Glutamatergic neuron (in vitro differentiated cells): ENCODE data around the gene C6orf136. TPM values are rescaled to one million over a fixed set of nuclear protein-coding genes. Genes with fewer than 3 reads are reported as not detected.

Experiments
- DNase-seq: peaks from one replicate; pipeline ENCODE4 v3.0.0; 2022
- H3K27ac Mint-ChIP-seq: one replicate; pipeline ENCODE4 v1.8.0; 2020; ENCODE audit warnings: mild to moderate bottlenecking, mixed read lengths, inconsistent platforms; ENCODE audit not compliant: unreplicated experiment
- H3K27me3 Mint-ChIP-seq: one replicate; pipeline ENCODE4 v1.8.0; 2020; ENCODE audit warnings: mild to moderate bottlenecking, moderate library complexity, mixed read lengths, inconsistent platforms; ENCODE audit not compliant: unreplicated experiment
- H3K36me3 Mint-ChIP-seq: one replicate; pipeline ENCODE4 v1.8.0; 2020; ENCODE audit warnings: mild to moderate bottlenecking, mixed read lengths, inconsistent platforms; ENCODE audit not compliant: unreplicated experiment
- H3K4me1 Mint-ChIP-seq: one replicate; pipeline ENCODE4 v1.8.0; 2020; ENCODE audit warnings: mild to moderate bottlenecking, low read depth, mixed read lengths, inconsistent platforms; ENCODE audit not compliant: unreplicated experiment
- H3K4me3 Mint-ChIP-seq: one replicate; pipeline ENCODE4 v1.8.0; 2020; ENCODE audit warnings: mild to moderate bottlenecking, mixed read lengths, inconsistent platforms; ENCODE audit not compliant: unreplicated experiment
- H3K9me3 Mint-ChIP-seq: one replicate; pipeline ENCODE4 v1.8.0; 2020; ENCODE audit warnings: mild to moderate bottlenecking, moderate library complexity, mixed read lengths, inconsistent platforms; ENCODE audit not compliant: unreplicated experiment
- CTCF ChIP-seq: fragments of 200-600 bp; sonication (generic); IDR thresholded peaks from one replicate; pipeline ENCODE4 v1.5.0; 2021; ENCODE audit not compliant: partially characterized antibody, unreplicated experiment
- total RNA-seq: library from RNA; stranded (reverse); fragmentation: NEBNext Ultra II Directional; extraction: Animal tissue kit (Norgen Biotek cat#: 25700); gene quantifications from one replicate; pipeline ENCODE4 v1.2.1, GENCODE V29; 2021; ENCODE audit not compliant: unreplicated experiment

Gene C6orf136
- total RNA-seq, 1 donor from 2014 or later = 13.7 TPM

GRCh38 chr6:30600451-30600961, 46.4 kb upstream of the C6orf136 start:
- H3K27ac Mint-ChIP-seq = no peak overlapping the region
- H3K4me3 Mint-ChIP-seq = no peak overlapping the region
- H3K36me3 Mint-ChIP-seq = peaks cover 8% of the 10 kb centered on the region
- peaks cover 10% of the 10 kb centered on the region for H3K9me3 Mint-ChIP-seq
- peaks cover 4% of the 10 kb centered on the region for H3K4me1 Mint-ChIP-seq
- peaks cover 9% of the 10 kb centered on the region for H3K27me3 Mint-ChIP-seq
- DNase-seq = no peak
- TF ChIP-seq CTCF = no peak

GRCh38 chr6:30601436-30601814, 45.5 kb upstream of the C6orf136 start:
- H3K27me3 Mint-ChIP-seq = peaks cover 9% of the 10 kb centered on the region
- H3K36me3 Mint-ChIP-seq = peaks cover 8% of the 10 kb centered on the region

GRCh38 chr6:30601815-30602641, 44.9 kb upstream of the C6orf136 start:
- Mint-ChIP-seq H3K9me3 (peaks cover 10% of the 10 kb centered on the region), H3K27me3 (peaks cover 9% of the 10 kb centered on the region), H3K4me1 (peaks cover 4% of the 10 kb centered on the region), H3K27ac (no peak overlapping the region), H3K4me3 (no peak overlapping the region), H3K36me3 (peaks cover 8% of the 10 kb centered on the region)
- no peak for TF ChIP-seq CTCF
- no peak for DNase-seq

More at GRCh38 chr6:30601436-30601814, 45.5 kb upstream of the C6orf136 start:
- H3K27ac Mint-ChIP-seq = no peak overlapping the region
- no peak for TF ChIP-seq CTCF
- H3K9me3 Mint-ChIP-seq = peaks cover 10% of the 10 kb centered on the region
- peaks cover 4% of the 10 kb centered on the region for H3K4me1 Mint-ChIP-seq
- no peak overlapping the region for H3K4me3 Mint-ChIP-seq
- no peak for DNase-seq

GRCh38 chr6:30603961-30604360, 43.0 kb upstream of the C6orf136 start:
- no peak for TF ChIP-seq CTCF
- Mint-ChIP-seq H3K9me3 (peaks cover 10% of the 10 kb centered on the region), H3K36me3 (peaks cover 8% of the 10 kb centered on the region), H3K27me3 (peaks cover 5% of the 10 kb centered on the region), H3K4me1 (peaks cover 4% of the 10 kb centered on the region), H3K27ac (peak overlapping the region; percentile 49), H3K4me3 (no peak overlapping the region)
- no peak for DNase-seq

GRCh38 chr6:30610065-30610464, 36.9 kb upstream of the C6orf136 start:
- no peak for TF ChIP-seq CTCF
- Mint-ChIP-seq H3K36me3 (no peaks in the 10 kb centered on the region), H3K9me3 (peaks cover 5% of the 10 kb centered on the region), H3K27ac (peak overlapping the region; percentile 24), H3K27me3 (peaks cover 2% of the 10 kb centered on the region), H3K4me3 (no peak overlapping the region), H3K4me1 (peaks cover 28% of the 10 kb centered on the region)
- DNase-seq = no peak
